GM12878 (cell line): Measurements from ENCODE around the gene RETREG2. TPM values are rescaled to one million over a fixed set of nuclear protein-coding genes. Genes with fewer than 3 reads are reported as not detected.

ENCODE experiments used
- ATAC-seq: fragments of 200-7000 bp; cut with Tn5 transposase; 3 replicates; pipeline ENCODE4 v1.9.1; 2020; ENCODE audit warnings: mild to moderate bottlenecking, moderate library complexity
- BruUV-seq: library from RNA; stranded (reverse); fragments of 400-500 nt; replicated peaks from 2 replicates; lab custom pipeline; 2021; lab: Mats Ljungman, UMichigan
- CTCF ChIA-PET: fragments of 300-600 bp; sonication (Branson Sonifier 250); formaldehyde crosslinking; extraction: SDS; loops from one replicate; lab custom pipeline; 2021; ENCODE audit warnings: inconsistent platforms; lab: Yijun Ruan, JAX
- POLR2A ChIA-PET: fragments of 350-600 bp; formaldehyde crosslinking; extraction: SDS; loops from one replicate; lab custom pipeline; 2021; ENCODE audit warnings: inconsistent platforms; lab: Charles Lee
- RAD21 ChIA-PET: fragments of 300-600 bp; sonication (Branson Sonifier 250); formaldehyde crosslinking; loops from one replicate; lab custom pipeline; 2023; ENCODE audit warnings: antibody characterized with exemption; ENCODE audit not compliant: unreplicated experiment; lab: Charles Lee
- SMC1A ChIA-PET: fragments of 300-600 bp; sonication (Branson Sonifier 250); formaldehyde crosslinking; loops from one replicate; lab custom pipeline; 2023; ENCODE audit not compliant: unreplicated experiment, uncharacterized antibody; lab: Charles Lee
- DNase-seq: peaks from one replicate; pipeline ENCODE4 v3.0.0-alpha.2; 2011; ENCODE audit warnings: low read depth, low spot score
- FAIRE-seq: peaks from 3 replicates; lab custom pipeline; 2011; peaks lifted over from hg19 to GRCh38; lab: Jason Lieb, UNC
- H2AFZ ChIP-seq: 2 replicates; pipeline ENCODE4 v1.6.0; 2011; ENCODE audit warnings: low read depth, low read length, control low read depth; ENCODE audit not compliant: control insufficient read depth
- H3K27ac ChIP-seq: 2 replicates; pipeline ENCODE4 v1.5.1; 2011; ENCODE audit warnings: control low read depth; ENCODE audit not compliant: control insufficient read depth, insufficient read depth
- H3K27me3 ChIP-seq, 2 experiments: replicated peaks in 1 of 2; 2 replicates each; pipeline versions ENCODE4 v1.6.0 to v1.6.1; 2011; ENCODE audit warnings: low read length in 1 of 2; ENCODE audit not compliant: control insufficient read depth in 2 of 2, insufficient read depth in 2 of 2
- H3K36me3 ChIP-seq, 2 experiments: 2 replicates each; pipeline ENCODE4 v1.5.1; 2011; ENCODE audit warnings: low read length in 1 of 2; ENCODE audit not compliant: control insufficient read depth in 2 of 2, insufficient read depth in 2 of 2
- H3K4me1 ChIP-seq: 2 replicates; pipeline ENCODE4 v1.6.1; 2011; ENCODE audit warnings: mild to moderate bottlenecking, low read length, moderate library complexity, mixed read lengths; ENCODE audit not compliant: control insufficient read depth, insufficient read depth
- H3K4me2 ChIP-seq: 2 replicates; pipeline ENCODE4 v1.6.0; 2011; ENCODE audit warnings: control low read depth; ENCODE audit not compliant: control insufficient read depth, insufficient read depth
- H3K4me3 ChIP-seq: fragments of 200-600 bp; sonication (generic); 2 replicates; pipeline ENCODE4 v1.5.1; 2016
- H3K79me2 ChIP-seq: 2 replicates; pipeline ENCODE4 v1.6.0; 2011; ENCODE audit warnings: low read length; ENCODE audit not compliant: control insufficient read depth, insufficient read depth
- H3K9ac ChIP-seq: 2 replicates; pipeline ENCODE4 v1.8.0; 2011; ENCODE audit warnings: low read length, control low read depth, mixed read lengths; ENCODE audit not compliant: control insufficient read depth, insufficient read depth
- H3K9me3 ChIP-seq: replicated peaks from 3 replicates; pipeline ENCODE4 v1.5.1; 2011; ENCODE audit warnings: mild to moderate bottlenecking, low read length; ENCODE audit not compliant: control insufficient read depth, insufficient read depth
- H4K20me1 ChIP-seq: 2 replicates; pipeline ENCODE4 v1.6.0; 2011; ENCODE audit not compliant: control insufficient read depth, insufficient read depth
- BCL11A ChIP-seq: IDR thresholded peaks from 2 replicates; pipeline ENCODE4 v1.6.1; 2011; ENCODE audit warnings: low read depth, low read length
- CUX1 ChIP-seq: IDR thresholded peaks from 2 replicates; pipeline ENCODE4 v1.6.1; 2012; ENCODE audit warnings: improper control_type of control experiment, low read depth, low read length; ENCODE audit not compliant: insufficient replicate concordance
- MTA2 ChIP-seq: fragments of 450-650 bp; IDR thresholded peaks from 2 replicates; pipeline ENCODE4 v1.6.1; 2016; ENCODE audit warnings: low read depth, mild to moderate bottlenecking, moderate library complexity
- SP1 ChIP-seq: IDR thresholded peaks from one replicate; pipeline ENCODE4 v1.6.1; 2011; ENCODE audit warnings: low read depth, low read length
- TAF1 ChIP-seq: IDR thresholded peaks from 2 replicates; pipeline ENCODE4 v1.6.1; 2011; ENCODE audit warnings: mild to moderate bottlenecking, low read depth, low read length, borderline replicate concordance
- YY1 ChIP-seq: IDR thresholded peaks from 2 replicates; pipeline ENCODE4 v1.6.1; 2011; ENCODE audit warnings: low read depth, mild to moderate bottlenecking, low read length
- ZNF217 ChIP-seq: fragments of 450-650 bp; IDR thresholded peaks from 2 replicates; pipeline ENCODE4 v1.6.1; 2017; ENCODE audit warnings: antibody characterized with exemption, mild to moderate bottlenecking
- WGBS: methylation state at CpG from one replicate; pipeline ENCODE4 v1.1.6; 2016; ENCODE audit warnings: low lambda C conversion rate; ENCODE audit not compliant: insufficient replicate concordance, insufficient coverage; ENCODE audit errors: missing lambda C conversion rate; 5-methylcytosine and 5-hydroxymethylcytosine counted together
- in situ Hi-C: fragments of 300-500 bp; cut with MboI; formaldehyde crosslinking; loops from 9 replicates; pipeline ENCODE4 v1.14.3; 2018; ENCODE audit warnings: mixed read lengths
- intact Hi-C: fragments of 100-400 bp; cut with micrococcal nuclease; formaldehyde crosslinking; loops from one replicate; pipeline ENCODE4 v1.14.2; 2022; ENCODE audit not compliant: unreplicated experiment
- polyA plus RNA-seq, 11 experiments: library from polyadenylated mRNA; depleted of rRNA in 4 of 11; unstranded in 6 of 11; stranded (reverse) in 5 of 11; fragments of >200 nt; fragmentation: Nextera tagmentation in 4 of 11; fragmentation: Illumina TruSeq in 1 of 11; extraction: Ambion mirVana in 4 of 11; extraction: Trizol in 1 of 11; gene quantifications; 1 replicate in 1 of 11; 2 replicates in 10 of 11; pipeline versions ENCODE4 v1.2.1 to v1.2.3, GENCODE V29; 2011 to 2016; ENCODE audit warnings: inconsistent platforms in 2 of 11, missing spikeins in 2 of 11, low read depth in 1 of 11
- total RNA-seq, 4 experiments: library from RNA; depleted of rRNA in 3 of 4; stranded (reverse); fragments of >200 nt in 3 of 4; fragmentation: Illumina TruSeq in 1 of 4; extraction: Trizol in 1 of 4; gene quantifications; 2 replicates each; pipeline versions ENCODE4 v1.2.1 to v1.2.3, GENCODE V29; 2013 to 2021

Gene RETREG2
- total and polyA plus RNA-seq, 10 of the 15 experiments (the other 5 are each of a cell fraction or from before 2014, with no cell fraction given) = 10.1 to 72.0 (median 28.3) TPM

- H3K9ac ChIP-seq = no peak overlapping the region
- no peaks in the 10 kb centered on the region; the same call in 1 of the 2 replicates for H3K79me2 ChIP-seq
- H3K4me2 ChIP-seq = no peak overlapping the region
- no TSS peak for BruUV-seq
- in situ Hi-C loops (loop anchor here (5.0 kb wide), 1 partner anchor 32 kb away; the partner anchor contains the start of gene SLC23A3), intact Hi-C loops (loop anchor here (5.0 kb wide), 1 partner anchor 73 kb away; the partner anchor contains the start of gene DNAJB2)
- FAIRE-seq (no peak), ATAC-seq (no peak), DNase-seq (no peak)
- no peak for TF ChIP-seq YY1
- TF ChIP-seq ZNF217 = no peak
- no peak for TF ChIP-seq TAF1
- no peak for TF ChIP-seq CUX1
- TF ChIP-seq SP1 = no peak
- no peak for TF ChIP-seq BCL11A
- no peak for TF ChIP-seq MTA2
- WGBS = 82% methylated on average over 7 of the region's 7 CpGs
- no peak overlapping the region for H2AFZ ChIP-seq
- no peaks in the 10 kb centered on the region for H3K27me3 ChIP-seq
- no peaks in the 10 kb centered on the region; a peak in 1 of 4 replicates for H3K36me3 ChIP-seq
- no peak overlapping the region for H3K27ac ChIP-seq
- ChIA-PET POLR2A (interaction anchor here (0.6 to 1.4 kb wide), 4 partner anchors 28 to 649 kb away, joined by 3 to 8 read pairs (median 5); partner anchors contain the start of gene CNPPD1), CTCF (interaction anchor here (0.6 to 0.8 kb wide), 3 partner anchors 28 to 297 kb away, joined by 3 to 4 read pairs (median 3); partner anchors contain the start of genes CNPPD1 and DNPEP), RAD21 (no interaction called here), SMC1A (no interaction called here)
- no peaks in the 10 kb centered on the region for H4K20me1 ChIP-seq
- H3K4me3 ChIP-seq = no peak overlapping the region
- H3K4me1 ChIP-seq = peaks cover 8% of the 10 kb centered on the region
- no peaks in the 10 kb centered on the region for H3K9me3 ChIP-seq
Observed at GRCh38 chr2:219204425-219205164, 26.5 kb downstream of the RETREG2 start.
